Stimulated activated CD8-positive, alpha-beta memory T cell treated with anti-CD3 and anti-CD28 coated beads, Interleukin-12 subunit alpha, Interleukin-12 subunit beta, amount 100 ng/mL, for 1 hour (primary cell): ENCODE data around the gene OTC.

Source experiments
- DNase-seq: peaks from one replicate; pipeline ENCODE4 v3.0.0-alpha.2; 2020; ENCODE audit warnings: low read depth

The OTC gene

GRCh38 chrX:38352362-38352761 is at the start of gene OTC:
TSS of gene OTC (plus strand) at chrX:38352604. CDS start at chrX:38352697, 93 bp downstream.
- DNase-seq, result no peak

- DNase-seq, result no peak
Observed at GRCh38 chrX:38304010-38304409, 48.4 kb upstream of the OTC start.

GRCh38 chrX:38305971-38306370 is 46.4 kb upstream of the OTC start:
- DNase-seq, result no peak

GRCh38 chrX:38311743-38312142 is 40.7 kb upstream of the OTC start:
- DNase-seq, result no peak

- no peak for DNase-seq
Observed at GRCh38 chrX:38312436-38312835, 40.0 kb upstream of the OTC start.

GRCh38 chrX:38313190-38313589 is 39.2 kb upstream of the OTC start:
- DNase-seq, result no peak

GRCh38 chrX:38315186-38315585 is 37.2 kb upstream of the OTC start:
- DNase-seq, result no peak

- DNase-seq, result no peak
Observed at GRCh38 chrX:38318196-38318595, 34.2 kb upstream of the OTC start.

- DNase-seq, result no peak
Observed at GRCh38 chrX:38318606-38319005, 33.8 kb upstream of the OTC start.

- no peak for DNase-seq
Observed at GRCh38 chrX:38320819-38321218, 31.6 kb upstream of the OTC start.

- no peak for DNase-seq
Observed at GRCh38 chrX:38326086-38326485, 26.3 kb upstream of the OTC start.

GRCh38 chrX:38327007-38327774 is 25.2 kb upstream of the OTC start, which contains the start of gene RPGR:
TSS of gene RPGR (minus strand) at chrX:38327509. CDS start at chrX:38327367, 142 bp downstream.
- peak; percentile 79 for DNase-seq

GRCh38 chrX:38327775-38328081 is 24.7 kb upstream of the OTC start:
- DNase-seq, result no peak

GRCh38 chrX:38332505-38332904 is 19.9 kb upstream of the OTC start:
- no peak for DNase-seq

GRCh38 chrX:38335382-38335781 is 17.0 kb upstream of the OTC start:
- no peak for DNase-seq

- DNase-seq, result no peak
Observed at GRCh38 chrX:38336538-38337240, 15.7 kb upstream of the OTC start.

GRCh38 chrX:38341442-38341841 is 11.0 kb upstream of the OTC start:
- DNase-seq, result no peak

GRCh38 chrX:38342853-38343778 is 9.3 kb upstream of the OTC start:
- no peak for DNase-seq

GRCh38 chrX:38346150-38346549 is 6.3 kb upstream of the OTC start:
- no peak for DNase-seq

- no peak for DNase-seq
Observed at GRCh38 chrX:38347136-38347535, 5.3 kb upstream of the OTC start.

- DNase-seq, result no peak
Observed at GRCh38 chrX:38351346-38351745, 1.1 kb upstream of the OTC start.

GRCh38 chrX:38356401-38356800 is 4.0 kb downstream of the OTC start:
- no peak for DNase-seq
